ENCODE measurements around the gene CDCA3.
A peak's percentile ranks its signal among the peaks of the same experiment; 100 is the strongest.

Gene CDCA3

DNA sequence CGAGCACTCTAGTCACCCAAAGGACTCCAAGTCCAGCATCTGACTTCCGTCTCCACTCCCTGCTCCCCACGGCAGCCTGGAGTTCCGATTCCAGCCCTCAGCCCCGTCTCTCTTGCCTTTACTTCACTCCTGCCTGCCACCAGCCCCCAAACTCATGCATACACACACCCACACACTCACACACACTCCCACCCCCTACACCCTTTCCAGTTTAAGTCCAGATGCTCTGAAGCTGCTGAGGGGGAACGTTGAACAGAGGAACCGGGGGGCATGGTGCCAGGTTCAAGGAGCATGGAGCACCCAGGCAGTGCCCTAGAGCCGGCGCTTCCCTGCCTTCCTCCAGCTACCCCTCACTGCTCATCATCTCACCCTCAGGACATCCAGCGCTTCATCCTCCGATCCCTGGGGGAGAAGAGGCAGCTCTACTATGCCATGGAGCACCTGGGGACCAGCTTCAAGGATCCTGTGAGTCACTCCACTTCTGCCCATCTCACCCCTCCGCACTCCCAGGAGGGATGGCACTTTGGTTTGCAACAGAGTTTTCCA is 19.6 kb downstream of the CDCA3 start:
- DNase-seq, result no peak

DNA sequence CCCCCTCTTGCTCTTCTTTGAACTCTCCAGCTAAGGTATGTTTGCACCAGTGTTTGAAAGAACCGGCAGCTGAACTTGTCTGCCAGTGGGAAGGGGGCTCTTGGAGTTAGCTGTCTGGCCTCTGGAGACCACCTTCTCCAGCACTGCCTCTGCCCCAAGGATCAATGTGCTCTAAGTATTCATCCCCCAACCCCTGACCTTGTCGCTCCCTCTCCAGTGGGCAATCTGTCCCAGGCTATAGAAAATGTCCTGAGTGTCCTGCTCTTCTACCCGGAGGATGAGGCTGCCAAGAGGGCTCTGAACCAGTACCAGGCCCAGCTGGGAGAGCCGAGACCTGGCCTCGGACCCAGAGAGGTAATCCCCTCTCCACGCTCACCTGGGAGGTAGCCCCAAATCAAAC is 20.1 kb downstream of the CDCA3 start:
- no peak for DNase-seq

DNA sequence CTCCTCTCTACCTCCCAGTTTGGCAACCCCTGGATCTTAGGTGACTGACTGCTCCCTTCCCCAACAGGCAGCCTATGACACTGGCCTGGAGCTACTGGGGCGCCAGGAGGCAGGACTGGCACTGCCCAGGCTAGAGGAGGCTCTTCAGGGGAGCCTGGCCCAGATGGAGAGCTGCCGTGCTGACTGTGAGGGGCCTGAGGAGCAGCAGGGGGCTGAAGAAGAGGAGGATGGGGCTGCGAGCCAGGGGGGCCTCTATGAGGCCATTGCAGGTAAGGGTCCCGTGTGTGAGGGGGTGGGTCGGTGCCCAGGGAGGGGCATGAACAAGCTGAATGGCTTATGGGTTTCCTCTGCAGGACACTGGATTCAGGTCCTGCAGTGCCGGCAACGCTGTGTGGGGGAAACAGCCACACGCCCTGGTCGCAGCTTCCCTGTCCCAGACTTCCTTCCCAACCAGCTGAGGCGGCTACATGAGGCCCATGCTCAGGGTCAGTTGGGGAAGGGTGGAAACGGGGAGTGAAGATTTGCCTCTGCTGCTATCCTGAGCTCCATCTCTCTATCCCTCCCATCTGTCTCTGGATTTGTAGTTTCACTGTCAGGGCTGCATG is 20.7 kb downstream of the CDCA3 start:
- no peak for DNase-seq

DNA sequence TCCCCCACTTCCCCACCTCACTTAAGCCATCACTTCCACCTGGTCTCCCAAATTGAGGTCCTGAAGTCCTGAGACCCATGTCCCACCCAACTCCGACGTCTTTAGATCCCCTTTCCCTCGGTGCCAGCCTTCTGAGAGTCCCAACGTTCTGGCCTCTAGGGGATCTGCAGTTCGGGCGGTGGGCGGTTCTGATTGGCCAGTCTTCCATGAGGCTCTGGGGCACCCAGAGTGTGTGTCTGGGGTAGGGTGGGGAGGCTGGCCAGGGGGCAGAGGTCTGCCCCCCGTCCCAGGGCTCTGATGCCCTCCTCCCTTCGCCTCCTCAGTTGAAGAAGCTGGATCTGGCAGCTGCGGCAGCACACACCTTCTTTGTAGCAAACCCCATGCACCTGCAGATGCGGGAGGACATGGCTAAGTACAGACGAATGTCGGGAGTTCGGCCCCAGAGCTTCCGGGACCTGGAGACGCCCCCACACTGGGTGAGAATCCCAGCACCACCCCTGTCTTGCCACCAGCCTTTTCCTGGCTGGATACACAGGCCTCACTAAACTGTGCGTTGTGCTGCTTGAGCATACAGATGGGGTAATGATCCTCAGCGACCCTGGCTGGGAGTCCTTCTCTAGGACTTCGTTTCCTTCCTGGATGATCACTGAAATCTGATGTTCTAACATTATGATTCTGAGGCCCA is 21.4 kb downstream of the CDCA3 start:
- DNase-seq, result no peak

DNA sequence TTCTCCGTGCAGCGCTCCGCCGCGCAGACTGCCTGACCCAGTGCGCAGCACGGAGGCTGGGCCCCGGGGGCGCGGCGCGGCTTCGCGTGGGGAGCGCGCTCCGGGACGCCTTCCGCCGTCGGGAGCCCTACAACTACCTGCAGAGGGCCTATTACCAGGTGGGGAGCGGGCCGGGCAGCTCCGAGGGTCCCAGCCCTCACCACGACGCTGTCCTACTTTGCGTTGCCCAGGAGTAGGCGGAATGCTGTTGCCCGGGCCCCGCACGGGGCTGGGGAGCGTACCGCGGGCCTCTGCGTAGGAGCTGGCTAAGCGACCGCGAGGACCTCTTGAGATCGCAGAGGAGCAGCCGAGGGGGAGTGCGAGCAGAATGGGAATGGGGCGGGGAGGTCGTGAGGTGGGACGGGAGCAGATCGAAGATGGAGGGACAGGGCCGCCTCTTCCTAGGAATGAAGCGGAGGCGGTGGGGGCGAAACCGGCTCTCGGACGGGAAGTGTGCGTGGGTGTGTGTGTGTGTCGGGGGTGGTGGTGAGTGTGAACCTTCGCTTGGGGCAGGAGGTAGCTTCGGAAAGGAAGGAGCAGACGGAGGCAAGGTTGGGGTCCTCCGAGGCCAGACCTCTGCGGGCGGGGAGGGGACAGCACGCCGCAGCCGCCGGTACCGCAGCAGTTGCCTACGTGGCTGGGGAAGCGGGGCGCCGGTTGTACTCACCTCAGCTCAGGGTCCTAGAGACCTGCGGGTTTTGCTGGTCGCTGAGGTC is 22.1 kb downstream of the CDCA3 start:
- peak; percentile 57 for DNase-seq

DNA sequence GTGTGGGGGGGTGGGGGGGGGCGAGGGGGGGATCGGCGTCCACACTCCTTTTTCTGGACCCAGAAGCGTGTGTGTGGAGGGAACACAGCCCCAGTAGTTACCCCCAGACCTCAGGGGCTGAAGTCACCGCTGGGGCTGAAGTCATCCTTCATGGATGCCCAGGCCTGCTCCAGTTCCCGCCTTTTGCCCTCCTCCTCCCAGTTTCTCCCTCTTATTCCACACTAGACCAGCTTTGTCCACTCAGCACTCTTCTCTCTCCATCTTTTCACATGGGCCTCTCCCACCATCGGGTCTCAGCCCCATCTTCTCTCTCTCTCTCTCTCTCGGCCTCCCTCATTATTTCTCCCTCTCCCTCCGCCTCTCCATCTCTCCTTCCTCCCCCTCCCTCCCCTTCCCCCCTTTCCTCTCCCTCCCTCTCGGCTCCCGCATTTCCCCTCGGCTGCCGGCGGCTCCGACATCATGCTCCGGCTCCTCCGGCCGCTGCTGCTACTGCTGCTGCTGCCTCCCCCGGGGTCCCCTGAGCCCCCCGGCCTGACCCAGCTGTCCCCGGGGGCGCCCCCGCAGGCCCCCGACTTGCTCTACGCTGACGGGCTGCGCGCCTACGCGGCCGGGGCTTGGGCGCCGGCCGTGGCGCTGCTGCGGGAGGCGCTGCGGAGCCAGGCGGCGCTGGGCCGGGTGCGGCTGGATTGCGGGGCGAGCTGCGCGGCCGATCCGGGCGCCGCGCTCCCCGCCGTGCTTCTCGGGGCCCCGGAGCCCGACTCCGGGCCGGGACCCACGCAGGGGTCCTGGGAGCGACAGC is 22.9 kb downstream of the CDCA3 start, which contains the start of gene P3H3:
P3H3 (plus strand) TSS at position 426 of the 799 bp plus-strand sequence; CDS start at position 460, 34 bp downstream.
- DNase-seq, result peak; percentile 54

DNA sequence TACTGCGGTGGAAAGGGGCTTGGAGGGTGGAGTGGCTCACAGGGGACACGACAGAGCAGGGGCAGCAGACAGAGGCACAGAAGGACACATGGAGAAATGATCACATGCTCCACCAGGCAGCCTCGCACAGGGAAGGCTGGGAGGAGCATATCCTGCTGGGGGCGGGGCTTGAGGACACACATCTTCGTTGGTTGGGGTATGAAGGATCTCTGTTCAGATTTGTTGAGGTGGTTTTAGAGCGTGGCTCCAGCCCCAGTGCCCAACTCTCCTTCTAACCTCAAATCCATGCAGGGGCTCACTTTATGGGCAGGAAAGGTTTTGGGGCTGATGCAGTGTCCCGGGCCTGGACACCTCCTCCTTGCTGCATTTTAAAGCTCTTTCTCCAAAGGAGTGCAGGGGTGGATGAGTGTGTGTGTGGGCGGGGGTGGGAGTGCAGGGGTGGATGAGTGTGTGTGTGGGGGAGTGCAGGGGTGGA is 23.6 kb downstream of the CDCA3 start:
- DNase-seq, result peak; percentile 86

DNA sequence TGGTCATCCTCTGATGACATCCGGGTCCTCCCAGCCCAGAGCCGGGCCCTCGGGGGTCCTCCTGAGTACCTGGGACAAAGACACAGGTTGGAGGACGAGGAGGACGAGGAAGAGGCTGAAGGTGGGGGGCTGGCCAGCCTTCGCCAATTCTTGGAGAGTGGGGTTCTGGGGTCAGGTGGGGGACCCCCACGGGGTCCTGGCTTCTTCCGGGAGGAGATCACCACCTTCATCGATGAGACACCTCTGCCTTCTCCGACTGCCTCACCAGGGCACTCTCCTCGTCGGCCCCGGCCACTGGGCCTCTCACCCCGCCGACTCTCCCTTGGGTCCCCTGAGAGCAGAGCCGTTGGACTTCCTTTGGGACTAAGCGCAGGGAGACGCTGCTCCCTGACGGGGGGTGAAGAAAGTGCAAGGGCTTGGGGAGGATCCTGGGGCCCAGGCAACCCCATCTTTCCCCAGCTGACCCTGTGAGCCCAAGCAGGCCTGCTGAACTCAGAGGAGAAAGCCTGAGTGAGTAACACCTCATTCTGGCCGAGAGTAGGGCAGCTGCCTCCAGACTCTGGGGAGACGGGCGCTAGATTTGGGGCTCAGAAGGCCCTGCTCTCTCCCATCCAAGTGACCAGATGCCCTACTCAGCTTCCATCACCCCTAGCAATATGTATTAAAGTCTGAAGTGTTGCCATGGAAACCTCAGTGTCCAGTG is 24.2 kb downstream of the CDCA3 start:
- DNase-seq, result no peak

DNA sequence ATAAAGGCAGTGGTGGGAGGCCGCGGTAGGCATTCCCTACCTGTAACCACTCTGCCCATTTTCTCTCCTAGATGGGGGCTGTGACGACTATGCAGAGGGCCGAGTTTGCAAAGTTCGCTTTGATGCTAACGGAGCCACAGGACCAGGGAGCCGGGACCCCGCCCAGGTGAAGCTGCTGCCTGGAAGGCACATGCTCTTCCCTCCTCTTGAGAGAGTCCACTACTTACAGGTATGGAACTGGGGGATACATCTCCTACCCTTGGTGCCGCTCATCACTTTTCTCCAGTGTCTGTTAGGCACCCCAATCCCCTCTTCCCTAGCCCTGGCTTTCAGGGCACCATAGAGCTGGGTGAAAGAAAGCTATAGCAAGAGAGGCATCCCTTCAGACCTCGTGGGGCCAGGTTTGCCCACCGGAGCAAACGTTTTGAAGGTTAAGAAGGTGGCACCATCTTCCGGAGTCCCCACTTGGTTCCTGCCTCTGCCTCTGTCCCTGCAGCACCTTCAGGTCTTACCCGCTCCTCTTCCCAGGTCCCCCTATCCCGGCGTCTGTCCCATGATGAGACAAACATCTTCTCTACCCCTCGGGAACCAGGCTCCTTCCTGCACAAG is 24.9 kb downstream of the CDCA3 start:
- no peak for DNase-seq

DNA sequence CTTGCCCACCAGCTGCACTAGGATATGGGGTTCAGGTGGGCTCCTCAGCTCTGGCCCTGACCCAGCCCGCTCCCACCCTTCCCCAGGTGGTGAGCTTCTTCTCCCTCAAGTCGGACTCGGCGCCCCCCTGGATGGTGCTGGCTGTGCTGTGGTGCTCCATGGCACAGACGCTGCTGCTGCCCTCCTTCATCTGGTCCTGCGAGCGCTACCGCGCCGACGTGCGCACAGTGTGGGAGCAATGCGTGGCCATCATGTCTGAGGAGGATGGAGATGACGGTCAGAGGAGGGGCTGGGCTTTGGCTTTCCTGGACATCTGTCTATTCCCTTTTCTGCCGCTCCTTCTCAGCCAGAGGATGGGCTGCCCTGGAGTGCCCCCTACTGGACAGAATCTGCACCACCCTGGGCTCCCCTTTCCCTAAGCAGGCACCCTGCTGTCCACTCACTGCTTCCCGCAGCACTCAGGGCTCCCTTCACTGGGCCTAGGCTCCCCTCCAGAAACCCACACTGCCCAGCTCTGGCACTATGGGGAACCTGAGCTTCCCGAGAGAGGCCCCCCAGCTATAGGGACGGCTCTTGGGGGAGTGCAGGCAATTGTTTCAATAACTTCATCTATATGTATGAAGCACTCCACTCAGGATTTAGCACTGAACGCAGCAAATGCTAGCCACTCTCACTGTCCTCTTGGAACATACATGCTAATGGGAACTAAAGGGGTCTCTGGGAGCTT is 25.5 kb downstream of the CDCA3 start:
- peak; percentile 85 for DNase-seq

DNA sequence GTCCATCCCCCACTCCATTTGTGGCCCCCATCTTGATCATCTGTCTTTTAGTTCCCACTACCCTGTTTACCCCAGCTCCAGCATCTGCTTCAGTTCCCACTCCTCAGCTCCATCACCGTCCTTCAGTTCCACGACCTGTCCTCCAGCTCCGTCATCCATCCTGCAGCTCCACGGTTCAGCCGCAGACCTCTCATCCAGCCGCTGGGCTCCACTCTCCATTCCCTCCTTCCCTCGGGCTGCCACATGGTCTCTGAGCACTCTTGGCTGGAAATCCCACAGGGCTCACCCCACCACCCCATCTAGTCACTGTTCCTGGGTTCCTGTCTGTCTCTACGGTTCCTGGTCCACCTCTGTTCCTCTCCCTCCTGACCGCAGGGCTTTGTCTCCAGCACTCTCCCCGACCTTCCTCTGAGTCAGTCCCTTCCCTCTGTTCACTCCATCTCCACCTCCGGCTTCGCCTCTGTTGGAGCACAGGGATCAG is 26.1 kb downstream of the CDCA3 start:
- DNase-seq, result peak; percentile 45

DNA sequence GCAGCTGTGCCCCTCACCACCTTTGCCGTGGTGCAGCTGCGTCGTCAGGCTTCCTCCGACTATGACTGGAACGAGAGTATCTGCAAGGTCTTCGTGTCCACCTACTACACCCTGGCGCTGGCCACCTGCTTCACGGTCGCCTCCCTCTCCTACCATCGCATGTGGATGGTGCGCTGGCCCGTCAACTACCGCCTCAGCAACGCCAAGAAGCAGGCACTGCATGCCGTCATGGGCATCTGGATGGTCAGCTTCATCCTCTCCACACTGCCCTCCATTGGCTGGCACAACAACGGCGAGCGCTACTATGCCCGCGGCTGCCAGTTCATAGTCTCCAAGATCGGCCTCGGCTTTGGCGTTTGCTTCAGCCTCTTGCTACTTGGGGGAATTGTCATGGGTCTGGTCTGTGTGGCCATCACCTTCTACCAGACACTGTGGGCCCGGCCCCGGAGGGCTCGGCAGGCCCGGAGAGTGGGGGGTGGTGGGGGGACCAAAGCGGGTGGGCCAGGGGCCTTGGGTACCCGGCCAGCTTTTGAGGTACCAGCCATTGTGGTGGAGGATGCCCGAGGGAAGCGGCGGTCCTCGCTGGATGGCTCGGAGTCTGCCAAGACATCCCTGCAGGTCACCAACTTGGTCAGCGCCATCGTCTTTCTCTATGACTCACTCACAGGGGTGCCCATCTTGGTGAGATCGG is 26.9 kb downstream of the CDCA3 start:
- DNase-seq, result no peak

DNA sequence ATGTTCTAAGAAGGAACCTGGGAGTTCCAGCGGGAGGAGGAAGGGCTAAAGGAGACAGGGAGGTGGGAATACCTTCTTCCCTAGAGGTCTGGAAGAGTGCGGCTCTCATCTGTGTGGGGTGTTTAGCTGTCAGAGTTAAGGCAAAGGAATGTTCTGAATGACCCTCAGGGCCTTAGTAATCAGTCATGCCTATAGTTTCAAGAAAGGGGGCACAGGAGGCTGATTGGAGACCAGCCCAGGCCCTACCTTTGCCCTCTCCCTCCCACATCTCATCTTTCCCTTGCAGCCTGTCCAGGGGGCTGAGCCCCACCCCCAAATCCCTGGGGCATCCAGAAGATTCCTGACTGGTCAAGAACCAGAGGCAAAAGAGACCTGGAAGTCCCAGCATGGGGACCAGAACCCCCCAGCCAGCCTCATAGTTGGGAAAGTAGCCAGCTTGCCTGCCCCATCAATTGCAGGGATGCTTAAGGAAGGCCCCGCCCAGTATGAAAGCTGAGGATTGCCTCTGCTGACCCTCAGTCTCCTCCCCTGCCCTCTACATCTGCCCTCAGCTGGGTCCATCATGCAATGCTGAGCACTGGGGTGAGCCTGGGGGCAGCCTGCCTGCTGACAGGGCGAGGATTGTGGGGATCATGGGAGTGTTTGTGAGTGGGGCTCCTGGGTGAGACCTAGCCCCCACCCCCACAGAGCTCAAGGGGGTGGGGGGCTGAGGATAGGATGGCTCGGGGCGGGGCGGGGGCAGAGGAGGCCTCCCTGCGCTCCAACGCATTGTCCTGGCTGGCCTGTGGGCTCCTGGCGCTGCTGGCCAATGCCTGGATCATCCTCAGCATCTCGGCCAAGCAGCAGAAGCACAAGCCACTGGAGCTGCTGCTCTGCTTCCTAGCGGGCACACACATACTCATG is 27.7 kb downstream of the CDCA3 start:
- DNase-seq, result no peak

DNA sequence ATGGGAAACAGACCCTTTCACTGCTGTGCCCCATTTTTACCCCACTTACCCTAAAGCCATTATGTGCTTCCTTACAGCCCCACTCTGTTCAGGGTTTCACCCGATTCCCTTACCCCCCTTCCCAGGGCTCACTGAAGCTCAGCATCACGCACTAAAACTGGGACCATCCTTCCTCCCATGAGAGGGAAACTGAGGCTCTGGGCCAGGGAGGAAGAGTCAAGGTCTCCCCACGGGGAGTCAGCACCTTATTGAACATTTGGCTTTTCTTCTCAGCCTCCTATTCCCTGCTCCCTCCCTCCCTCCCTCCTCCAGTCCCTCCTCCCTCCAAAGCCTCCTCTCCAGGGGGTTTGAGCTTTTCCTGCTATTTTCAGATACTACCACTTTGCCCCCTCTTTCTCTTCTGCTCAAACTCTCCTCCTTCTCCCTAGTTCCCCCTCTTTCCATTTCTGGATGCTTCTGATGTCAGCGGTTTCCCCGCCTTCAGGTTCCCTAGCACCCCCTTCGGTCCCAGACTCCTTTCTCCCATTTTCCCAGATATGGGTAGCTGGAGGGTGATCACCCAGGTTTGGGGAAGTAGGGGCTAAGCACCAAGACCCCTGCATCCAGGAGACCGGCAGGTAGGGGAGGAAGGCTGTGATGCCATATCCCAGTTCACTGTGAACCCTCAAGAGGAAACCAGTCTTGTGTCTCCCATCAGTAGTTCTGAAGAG is 28.5 kb downstream of the CDCA3 start:
- DNase-seq, result no peak

DNA sequence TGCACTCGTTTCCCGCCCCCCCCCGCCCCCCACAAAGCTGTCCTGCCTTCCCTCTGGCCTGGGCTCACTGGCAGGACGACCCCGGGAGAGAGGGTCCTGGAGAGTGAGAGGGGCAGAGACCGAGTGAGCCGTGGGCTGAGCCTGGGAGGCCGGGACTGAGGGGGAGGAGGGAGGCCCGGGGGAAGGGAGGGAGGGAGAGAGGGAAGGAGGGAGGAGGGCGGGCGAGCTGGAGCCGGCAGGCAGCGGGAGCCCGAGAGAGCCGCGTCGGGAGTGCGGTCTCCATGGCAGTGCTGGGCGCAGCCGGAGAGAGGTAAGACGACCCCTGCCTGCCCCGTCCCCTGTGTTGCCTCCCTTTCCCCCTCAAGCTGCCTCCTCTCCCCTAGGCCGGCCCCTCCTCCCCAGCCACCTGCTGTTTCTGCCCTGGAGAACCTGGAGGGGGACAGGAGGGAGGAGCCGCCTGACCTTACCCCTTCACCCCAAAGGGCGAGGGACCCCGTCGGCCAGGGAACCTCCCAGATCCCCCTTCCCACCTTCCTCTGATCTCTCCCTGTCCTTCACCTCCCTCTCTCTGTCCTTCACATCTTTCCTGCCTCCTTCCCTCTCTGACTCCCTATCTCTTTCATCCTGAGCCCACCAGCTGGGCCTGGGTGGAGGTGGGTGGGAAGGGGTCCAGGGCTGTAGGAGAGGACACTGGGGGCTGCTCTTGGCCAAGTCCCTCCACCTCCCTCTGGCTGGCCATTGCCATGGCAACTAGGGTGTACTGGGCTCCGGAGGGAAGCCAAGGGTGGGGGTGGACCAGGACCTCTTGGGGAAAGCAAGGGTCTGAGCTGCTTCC is 29.3 kb downstream of the CDCA3 start, which contains the start of gene GPR162:
GPR162 (plus strand) TSS at position 231 of the 835 bp plus-strand sequence. CDS start 2,078 bp downstream, outside the sequence.
- peak; percentile 45 for DNase-seq

DNA sequence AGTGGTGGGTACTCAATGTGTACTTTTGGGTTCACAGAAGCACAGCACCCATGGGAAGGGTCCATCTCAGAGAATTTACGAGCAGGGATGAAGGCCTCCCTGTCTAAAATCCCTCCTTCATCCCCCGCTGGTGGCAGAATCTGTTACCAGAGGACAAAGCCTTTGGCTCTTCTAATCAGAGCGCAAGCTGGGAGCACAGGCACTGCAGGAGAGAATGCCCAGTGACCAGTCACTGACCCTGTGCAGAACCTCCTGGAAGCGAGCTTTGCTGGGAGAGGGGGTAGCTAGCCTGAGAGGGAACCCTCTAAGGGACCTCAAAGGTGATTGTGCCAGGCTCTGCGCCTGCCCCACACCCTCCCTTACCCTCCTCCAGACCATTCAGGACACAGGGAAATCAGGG is 30.9 kb downstream of the CDCA3 start:
- DNase-seq, result no peak

All from fibroblast of upper back skin (primary cell).